NCI-H146 (cell line): ENCODE measurements around the gene IL17REL.

Source experiments
- DNase-seq: peaks from one replicate; lab custom pipeline; 2025; lab: John Stamatoyannopoulos, UW

IL17REL gene

GRCh38 chr22:49956418-49956770 is 56.2 kb downstream of the IL17REL start:
- no peak for DNase-seq

GRCh38 chr22:49955581-49956417 is 56.8 kb downstream of the IL17REL start:
- no peak for DNase-seq

GRCh38 chr22:49954991-49955580 is 57.5 kb downstream of the IL17REL start:
- no peak for DNase-seq

- DNase-seq = no peak
Observed at GRCh38 chr22:49954354-49954753, 58.2 kb downstream of the IL17REL start.

GRCh38 chr22:49953680-49954344 is 58.8 kb downstream of the IL17REL start:
- no peak for DNase-seq

- peak; percentile 75 for DNase-seq
Observed at GRCh38 chr22:49953027-49953679, 59.4 kb downstream of the IL17REL start.

- no peak for DNase-seq
Observed at GRCh38 chr22:49951986-49952896, 60.3 kb downstream of the IL17REL start.

- no peak for DNase-seq
Observed at GRCh38 chr22:49951678-49951985, 60.9 kb downstream of the IL17REL start.

- DNase-seq = no peak
Observed at GRCh38 chr22:49951000-49951677, 61.4 kb downstream of the IL17REL start.

- no peak for DNase-seq
Observed at GRCh38 chr22:49950396-49950994, 62.1 kb downstream of the IL17REL start.

GRCh38 chr22:49949914-49950292 is 62.7 kb downstream of the IL17REL start:
- DNase-seq = no peak

GRCh38 chr22:49948958-49949913 is 63.3 kb downstream of the IL17REL start:
- DNase-seq = no peak

GRCh38 chr22:49948116-49948957 is 64.2 kb downstream of the IL17REL start:
- no peak for DNase-seq

GRCh38 chr22:49947296-49947622 is 65.3 kb downstream of the IL17REL start:
- DNase-seq = no peak

GRCh38 chr22:49946612-49947295 is 65.8 kb downstream of the IL17REL start:
- peak; percentile 69 for DNase-seq

GRCh38 chr22:49945042-49945794 is 67.3 kb downstream of the IL17REL start:
- DNase-seq = peak; percentile 36
